GM21825 (cell line): ENCODE data around the gene KRTAP10-9.
"Not testable (repeated sequence)": the region's sequence is repeated elsewhere in the genome, so short reads cannot be mapped to it uniquely, and the experiment has no call there.

Source experiments
- ATAC-seq: cut with Tn5 transposase; IDR thresholded peaks from one replicate; pipeline ENCODE4 v1.9.1; 2021; ENCODE audit warnings: mild to moderate bottlenecking, moderate library complexity; ENCODE audit not compliant: unreplicated experiment

Gene KRTAP10-9

DNA sequence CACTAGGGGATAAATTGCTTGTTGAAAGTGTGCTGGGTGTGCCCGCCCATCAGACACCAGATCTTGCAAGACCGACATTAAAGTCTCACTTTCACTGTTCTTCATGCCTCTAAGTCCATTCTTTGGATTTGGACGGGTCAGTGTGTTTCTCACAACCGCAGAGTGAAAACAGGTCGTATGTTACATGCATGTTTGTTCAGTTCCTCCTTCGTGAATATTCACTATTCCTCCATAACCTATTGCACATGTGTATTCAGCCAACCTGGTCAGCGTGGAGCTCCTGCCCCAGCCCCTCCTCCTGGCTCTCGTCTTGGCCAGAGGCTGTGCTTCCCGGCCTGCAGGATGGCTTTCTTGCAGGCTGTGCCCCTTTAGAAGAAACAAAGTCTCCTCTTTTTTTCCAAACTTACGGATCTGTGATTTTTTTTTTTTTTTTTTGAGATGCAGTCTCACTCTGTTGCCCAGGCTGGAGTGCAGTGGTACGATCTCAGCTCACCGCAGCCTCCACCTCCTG, 32.4 kb upstream of the KRTAP10-9 start:
- no peak for ATAC-seq

DNA sequence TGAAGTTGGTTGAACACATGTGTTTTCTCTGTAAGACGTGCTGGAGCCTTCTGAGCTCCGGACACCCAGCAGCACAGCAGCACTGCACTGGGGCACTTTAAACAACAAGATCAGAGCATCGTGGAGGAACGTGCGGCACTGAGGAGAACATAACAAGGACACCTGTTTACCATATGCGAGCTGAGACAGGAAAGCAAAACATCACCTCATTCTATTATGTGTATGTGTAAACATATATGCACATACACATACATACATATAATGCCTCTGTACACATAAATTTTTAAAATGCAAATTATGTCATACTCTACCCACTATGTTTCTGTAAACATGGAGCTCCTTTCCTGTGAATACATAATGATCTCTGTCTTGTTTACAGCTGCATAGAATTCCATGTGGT, 31.4 kb upstream of the KRTAP10-9 start:
- no peak for ATAC-seq

DNA sequence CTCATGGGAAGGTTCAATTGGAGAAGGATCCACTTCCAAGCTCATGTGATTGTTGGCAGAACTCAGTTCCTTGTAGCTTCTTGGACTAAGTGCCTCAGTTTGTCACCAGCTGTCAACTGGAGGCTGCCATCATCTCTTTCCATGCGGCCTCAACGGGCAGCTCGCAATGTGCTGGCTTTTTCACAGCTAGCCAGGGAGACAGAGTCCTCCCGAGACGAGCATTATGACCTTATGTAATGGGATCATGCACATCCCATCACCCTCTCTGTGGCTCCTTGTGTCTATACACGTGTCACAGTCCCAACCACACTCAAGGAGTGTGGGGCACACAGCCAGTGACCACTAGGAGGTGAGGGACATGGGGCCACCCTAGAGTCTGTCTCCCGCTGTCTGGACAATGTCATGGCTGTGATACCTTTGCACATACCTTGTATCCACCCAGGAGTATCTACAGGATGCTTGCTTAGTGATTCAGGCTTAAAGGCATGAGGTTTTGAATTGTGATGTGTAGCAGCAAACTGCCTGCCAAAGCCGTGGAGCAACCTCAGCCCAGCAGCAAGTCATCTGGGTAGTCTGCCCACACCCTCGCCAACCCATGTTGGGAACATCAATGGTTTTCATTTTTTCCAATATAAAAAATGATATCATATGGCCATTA, 30.7 kb upstream of the KRTAP10-9 start:
- ATAC-seq: no peak

DNA sequence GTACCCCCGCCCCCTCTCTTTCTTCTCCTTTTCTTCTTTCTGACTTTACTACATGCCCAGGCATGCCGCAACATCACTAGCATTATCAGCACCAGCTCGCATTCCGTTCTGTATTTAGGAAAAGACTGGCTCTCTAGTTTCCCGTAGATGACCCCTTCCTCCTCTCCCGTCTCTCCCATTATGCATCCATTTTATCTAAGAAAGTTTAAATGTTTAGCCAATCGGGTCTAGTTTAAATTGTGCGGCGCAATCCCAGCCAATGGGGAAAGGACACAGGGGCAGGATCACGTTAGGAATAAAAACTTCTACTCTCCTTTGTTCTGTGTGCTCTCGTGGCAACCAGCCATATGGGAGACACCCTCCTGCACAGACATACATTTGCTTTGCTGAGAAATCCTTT, 28.8 kb upstream of the KRTAP10-9 start:
- no peak for ATAC-seq

DNA sequence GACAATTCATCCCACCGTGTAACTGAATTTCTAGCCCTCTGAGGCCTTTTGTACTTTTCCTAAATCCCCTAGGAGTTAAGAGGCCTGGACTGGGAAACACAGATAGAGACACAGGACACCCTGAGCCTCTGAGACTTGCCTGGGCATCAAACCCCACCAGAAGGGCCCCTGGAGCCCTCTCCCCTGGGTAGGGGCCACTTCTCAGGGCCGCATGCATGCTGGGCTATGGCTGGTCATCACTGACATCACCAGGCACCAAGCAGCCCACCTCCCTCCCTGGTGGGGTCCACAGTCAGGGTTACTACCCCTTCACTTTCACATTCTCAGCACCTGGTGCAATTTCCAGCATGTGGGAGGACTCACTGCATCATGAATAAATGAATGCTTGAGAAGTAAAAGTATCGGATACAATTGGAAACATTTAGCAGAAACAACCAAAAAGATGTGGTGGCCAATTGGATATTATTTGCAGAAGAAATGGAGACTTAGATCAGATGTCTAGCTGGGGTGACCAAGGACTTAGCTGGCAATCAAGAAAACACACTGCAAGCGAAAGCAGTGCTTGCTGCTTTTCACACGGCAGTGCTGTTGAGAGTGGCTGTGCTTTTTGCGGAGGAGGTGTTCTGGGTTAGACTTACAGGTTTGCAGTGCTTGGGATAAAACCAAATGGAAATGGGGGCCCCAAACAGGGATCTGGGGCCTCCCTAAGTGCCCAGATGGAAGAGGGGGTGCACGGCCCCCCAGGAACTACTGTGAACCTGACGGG, 27.4 kb upstream of the KRTAP10-9 start:
- ATAC-seq: no peak

DNA sequence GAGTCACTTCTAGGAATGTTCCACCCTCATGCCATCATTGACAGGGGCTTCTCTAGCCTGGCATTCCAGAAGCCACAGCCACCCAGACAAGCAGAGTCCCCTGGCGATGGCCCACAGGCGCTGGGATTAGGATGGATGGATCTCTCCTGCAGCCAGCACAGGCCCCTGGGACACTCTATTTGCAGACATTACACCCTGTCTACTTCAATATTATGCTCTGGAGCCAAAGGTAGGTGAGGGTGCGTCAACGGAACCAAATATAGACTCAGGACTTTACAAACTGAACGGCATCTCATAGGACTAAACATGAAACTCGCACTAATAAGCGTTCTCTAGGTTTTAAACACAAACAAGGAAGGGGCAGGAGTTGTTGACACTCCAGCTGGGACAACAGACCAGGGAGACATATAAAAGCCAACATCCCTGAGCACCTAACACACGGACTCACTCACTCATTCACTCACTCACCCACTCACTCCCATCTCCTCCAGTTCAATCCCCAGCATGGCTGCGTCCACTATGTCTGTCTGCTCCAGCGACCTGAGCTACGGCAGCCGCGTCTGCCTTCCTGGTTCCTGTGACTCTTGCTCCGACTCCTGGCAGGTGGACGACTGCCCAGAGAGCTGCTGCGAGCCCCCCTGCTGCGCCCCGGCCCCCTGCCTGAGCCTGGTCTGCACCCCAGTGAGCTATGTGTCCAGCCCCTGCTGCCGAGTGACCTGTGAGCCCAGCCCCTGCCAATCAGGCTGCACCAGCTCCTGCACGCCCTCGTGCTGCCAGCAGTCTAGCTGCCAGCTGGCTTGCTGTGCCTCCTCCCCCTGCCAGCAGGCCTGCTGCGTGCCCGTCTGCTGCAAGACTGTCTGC, 26.5 kb upstream of the KRTAP10-9 start, which contains the start of gene KRTAP10-7:
Gene KRTAP10-7 (plus strand): TSS at position 480 of the 861 bp plus-strand sequence. CDS start 25 bp downstream, at position 505.
- ATAC-seq: not testable (repeated sequence)

DNA sequence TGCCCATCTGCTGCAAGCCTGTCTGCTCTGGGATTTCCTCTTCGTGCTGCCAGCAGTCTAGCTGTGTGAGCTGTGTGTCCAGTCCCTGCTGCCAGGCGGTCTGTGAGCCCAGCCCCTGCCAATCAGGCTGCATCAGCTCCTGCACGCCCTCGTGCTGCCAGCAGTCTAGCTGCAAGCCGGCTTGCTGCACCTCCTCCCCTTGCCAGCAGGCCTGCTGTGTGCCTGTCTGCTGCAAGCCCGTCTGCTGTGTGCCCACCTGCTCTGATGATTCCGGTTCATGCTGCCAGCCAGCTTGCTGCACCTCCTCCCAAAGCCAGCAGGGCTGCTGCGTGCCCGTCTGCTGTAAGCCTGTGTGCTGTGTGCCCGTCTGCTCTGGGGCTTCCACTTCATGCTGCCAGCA, 25.8 kb upstream of the KRTAP10-9 start:
- not testable (repeated sequence) for ATAC-seq

DNA sequence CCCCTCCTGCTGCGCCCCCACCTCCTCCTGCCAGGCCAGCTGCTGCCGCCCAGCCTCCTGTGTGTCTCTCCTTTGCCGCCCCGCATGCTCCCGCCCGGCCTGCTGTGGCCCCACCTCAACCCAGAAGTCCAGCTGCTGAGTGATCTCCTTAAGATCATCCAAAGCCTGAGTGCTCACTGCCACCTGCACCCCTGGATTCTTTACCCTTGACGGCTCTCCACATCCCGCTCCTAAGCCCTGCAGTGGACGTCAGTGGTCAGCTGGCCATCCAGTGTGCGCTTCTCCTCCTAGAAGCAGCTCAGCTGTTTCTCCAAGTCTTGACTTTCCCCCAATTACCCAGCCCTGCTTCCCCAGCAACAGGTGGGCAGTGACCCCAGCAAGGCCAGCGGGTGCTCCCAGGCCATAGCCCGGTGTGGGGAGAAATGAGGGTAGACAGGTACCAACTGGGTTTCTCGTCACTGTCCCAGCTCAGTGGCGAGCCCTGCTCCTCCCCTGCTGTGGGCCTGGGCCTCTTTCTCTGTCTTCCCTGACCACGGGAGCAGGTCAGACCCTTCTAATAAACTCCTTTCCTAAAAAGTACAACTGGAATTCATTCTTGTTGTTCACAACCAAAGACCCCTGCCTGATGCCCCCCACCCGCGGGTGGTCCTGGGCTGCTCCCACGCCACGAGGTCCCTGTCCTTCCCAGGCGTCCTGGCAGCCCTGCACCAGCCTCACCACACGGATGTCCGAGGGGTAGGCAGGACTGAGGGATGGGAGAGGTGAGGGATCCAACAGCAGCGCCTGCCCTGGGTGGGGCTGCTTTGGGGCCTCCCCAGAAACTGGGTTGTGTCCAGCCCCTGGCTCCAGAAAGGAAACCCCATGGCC, 25.1 kb upstream of the KRTAP10-9 start:
- ATAC-seq: no peak

DNA sequence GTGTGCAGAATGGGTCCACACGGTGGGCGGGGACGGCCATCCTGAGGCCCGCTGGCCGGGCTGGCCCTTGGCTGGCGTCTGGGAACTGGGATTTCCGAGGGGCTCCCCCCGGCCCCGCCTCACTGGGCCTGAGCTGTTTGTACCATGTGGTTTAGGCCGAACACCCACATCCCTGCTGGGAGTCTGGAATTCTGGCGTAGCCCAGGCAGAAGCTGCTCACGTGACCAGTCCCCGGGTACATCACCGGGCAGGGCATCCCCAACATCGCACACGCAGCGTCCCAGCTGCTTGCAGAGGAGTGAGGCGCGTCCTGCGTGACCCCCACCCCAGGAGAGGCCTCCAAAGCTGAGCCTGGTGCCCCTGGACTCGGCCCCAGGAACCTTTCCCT, 24.4 kb upstream of the KRTAP10-9 start:
- no peak for ATAC-seq

DNA sequence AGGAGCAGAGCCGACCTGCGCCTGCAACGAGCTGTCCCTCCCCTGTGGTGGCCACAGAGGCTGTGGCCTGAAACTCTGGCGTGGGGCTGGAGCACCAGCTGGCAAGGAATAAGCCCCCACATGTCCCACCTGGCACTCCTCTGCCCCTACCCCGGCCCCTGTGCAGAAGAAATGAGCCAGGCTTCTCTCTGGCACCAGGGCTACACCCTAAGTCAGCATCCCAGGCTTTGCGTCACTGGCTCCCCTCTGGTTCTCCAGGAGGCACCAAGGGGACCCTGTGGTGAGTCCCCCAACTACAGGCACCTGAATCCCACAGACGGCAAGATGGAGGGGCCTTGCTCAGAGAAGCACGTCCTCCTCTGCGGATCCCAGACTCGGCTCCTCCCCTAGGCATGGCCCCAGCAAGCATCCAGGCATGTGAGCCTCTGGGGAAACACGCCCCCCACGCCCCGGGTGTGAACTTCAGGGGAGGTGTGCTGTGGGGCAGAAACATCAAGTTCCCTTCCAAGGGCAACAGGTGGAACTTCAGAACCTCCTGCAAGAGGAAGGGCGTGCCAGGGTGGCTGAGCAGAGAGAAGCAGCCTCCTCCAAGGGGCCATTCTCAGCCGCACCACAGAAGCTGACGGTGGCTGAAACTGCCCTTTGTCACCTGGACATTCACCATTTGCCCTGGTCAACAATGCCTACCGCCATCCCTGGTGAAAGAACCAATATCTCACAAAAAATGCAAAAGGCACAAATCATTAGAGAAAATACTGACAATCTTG, 23.6 kb upstream of the KRTAP10-9 start:
- ATAC-seq: no peak

DNA sequence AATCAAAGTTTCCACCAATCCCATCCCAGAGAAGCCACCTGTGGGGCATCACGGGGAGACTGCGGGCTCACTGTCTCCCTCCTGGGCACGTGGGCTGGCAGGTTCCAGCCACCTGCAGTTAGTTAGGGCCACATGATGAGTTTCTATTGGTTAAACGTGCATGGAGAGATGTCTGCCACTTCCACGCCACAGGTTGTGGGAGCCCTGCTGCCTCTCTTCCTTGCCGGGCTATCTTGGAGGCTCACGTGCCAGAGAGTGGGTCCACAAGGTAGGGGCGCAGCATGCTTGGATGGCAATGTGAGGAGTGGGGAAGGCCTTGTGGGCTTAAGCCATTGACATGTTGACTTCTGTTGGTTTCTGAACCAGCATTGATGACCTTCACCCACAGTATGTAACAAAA, 23.0 kb upstream of the KRTAP10-9 start:
- ATAC-seq: no peak

DNA sequence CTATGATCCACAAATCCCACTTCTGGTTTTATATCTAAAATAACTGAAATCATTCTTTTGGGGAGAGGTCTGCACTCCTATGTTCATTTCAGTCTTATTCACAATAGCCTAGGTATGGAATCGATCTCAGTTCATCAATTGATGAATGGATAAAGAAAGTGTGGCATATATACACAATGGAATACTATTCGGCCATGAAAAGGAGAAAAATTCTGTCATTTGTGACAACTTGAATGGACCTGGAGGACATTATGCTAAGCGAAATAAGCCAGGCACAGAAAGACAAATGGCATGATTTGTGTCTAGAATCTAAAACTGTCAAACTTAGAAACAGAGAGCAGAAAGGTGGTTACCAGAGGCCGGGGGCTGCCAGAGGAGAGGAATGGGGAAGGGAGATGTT, 20.4 kb upstream of the KRTAP10-9 start:
- ATAC-seq: no peak

DNA sequence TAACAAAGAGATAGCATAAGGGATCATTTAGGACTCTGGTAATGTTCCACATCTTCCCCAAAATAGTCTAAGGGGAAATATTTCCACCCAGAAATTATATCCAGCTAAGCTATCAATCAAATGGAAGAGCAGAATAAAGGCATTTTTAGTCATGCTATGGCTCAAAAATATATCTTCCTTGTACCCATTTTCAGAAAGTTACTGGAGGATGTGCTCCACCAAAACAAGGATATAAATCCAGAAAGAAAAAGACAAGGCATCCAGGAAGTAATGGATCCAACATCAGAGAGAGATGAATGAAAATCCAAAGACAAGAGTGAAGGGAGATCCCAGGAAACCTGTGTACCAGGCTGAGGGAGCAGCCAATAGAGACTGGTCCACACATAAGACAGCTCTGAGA, 17.7 kb upstream of the KRTAP10-9 start:
- no peak for ATAC-seq

DNA sequence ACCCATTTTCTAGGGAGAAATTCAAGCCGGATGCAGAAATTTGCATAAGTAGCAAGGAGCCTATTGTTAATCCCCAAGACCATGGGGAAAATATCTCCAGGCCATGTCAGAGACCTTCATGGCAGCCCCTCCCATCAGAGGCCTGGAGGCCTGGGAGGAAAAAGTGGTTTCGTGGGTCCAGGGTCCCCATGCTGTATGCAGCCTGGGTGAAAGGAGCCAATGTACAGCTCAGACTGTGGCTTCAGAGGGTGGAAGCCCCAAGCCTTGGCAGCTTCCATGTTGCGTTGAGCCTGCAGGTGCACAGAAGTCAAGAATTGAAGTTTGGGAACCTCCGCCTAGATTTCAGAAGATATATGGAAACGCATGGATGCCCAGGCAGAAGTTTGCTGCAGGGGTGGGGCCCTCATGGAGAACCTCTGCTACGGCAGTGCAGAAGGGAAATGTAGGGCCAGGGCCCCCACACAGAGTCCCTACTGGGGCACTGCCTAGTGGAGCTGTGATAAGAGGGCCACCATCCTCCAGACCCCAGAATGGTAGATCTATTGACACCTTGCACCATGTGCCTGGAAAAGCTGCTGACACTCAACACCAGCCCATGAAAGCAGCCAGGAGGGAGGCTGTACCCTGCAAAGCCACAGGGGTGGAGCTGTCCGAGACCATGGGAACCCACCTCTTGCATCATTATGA, 16.6 kb upstream of the KRTAP10-9 start:
- ATAC-seq: not testable (repeated sequence)

DNA sequence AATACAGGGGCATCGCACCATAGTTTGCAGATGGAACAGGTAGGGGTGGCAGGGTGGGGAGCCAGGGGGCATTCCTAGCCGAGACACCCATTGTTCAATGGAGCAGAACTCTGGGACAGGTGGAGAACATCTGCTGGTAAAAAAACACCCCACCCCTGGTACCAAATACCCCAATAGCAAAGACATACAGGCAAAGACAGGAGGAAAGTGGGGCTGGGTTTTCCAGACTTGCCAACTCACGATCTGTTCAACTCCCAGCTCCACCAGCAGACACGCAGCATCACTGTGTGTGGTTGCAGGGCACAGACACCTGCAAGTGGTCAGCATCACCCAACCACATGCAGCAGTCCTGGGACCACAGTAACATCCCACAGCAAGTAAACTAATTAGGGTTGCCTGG, 15.3 kb upstream of the KRTAP10-9 start:
- no peak for ATAC-seq

DNA sequence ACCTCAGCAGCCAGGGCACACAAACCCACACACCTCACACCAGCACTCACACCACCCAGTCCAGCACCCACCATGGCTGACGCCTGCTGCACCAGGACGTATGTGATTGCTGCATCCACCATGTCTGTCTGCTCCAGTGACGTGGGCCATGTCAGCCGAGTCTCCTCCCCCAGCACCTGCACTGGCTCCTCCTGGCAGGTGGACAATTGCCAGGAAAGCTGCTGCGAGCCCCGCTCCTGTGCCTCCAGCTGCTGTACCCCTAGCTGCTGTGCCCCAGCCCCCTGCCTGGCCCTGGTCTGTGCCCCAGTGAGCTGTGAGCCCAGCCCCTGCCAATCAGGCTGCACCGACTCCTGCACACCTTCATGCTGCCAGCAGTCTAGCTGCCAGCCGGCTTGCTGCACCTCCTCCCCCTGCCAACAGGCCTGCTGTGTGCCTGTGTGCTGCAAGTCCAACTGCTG, 14.8 kb upstream of the KRTAP10-9 start, which contains the start of gene KRTAP10-8:
Gene KRTAP10-8 (plus strand): TSS at position 51 of the 458 bp plus-strand sequence. CDS start 22 bp downstream, at position 73.
- no peak for ATAC-seq

DNA sequence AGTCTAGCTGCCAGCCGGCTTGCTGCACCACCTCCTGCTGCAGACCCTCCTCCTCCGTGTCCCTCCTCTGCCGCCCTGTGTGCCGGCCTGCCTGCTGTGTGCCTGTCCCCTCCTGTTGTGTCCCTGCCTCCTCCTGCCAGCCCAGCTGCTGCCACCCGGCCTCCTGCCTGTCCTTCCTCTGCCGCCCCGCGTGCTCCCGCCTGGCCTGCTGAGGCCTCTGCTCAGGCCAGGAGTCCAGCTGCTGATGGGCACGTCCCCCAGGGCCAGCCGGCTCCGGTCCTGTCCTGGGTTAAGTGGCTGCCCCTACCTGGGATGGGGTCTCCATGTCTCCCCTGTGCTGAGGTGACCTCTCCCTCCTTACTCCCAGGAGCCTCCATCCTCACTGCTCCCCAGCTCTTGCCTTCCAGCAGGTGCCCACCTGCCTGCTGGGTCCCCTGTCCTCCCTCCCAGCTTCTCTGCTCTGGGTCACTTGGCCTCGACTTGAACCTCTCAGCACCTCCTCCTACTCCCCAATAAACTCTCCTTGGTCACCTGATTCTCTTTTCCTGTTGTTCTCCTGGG, 14.1 kb upstream of the KRTAP10-9 start:
- no peak for ATAC-seq

DNA sequence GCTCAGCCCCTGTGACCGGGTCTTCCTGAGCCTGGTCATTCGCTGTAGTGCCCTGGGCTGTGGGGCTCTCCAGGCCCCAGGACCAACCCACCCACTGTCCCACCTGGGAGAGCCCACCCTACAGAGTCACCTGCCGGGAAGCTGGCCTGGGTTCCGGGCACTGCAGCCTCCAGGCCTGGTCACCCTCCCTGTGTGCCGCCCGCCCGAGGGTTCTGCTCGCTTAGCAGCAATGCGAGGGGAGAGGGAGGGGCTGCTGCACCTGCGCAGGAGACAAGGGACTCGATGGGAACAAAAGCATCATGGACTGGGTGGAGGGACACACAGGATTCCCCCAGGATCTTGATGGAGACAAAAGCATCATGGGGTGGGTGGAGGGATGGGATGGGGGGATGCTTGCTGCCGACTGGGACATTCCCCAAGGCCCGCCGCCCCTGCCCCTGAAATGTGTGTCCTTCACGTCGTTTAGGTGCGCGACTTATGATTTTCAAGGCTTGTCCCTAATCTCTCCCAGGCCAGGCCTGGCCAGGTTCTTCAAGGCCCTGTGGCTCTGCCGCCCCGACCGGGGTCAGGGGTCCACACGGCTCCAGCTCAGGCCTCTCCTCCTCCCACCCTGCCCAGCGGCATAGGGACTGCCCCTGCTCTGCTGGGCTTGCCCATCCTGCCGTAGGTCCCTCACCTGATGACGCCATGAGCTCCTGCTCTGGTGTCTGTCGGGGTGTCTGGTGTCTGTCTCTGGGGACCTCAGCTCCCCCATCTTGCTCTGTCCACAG, 13.3 kb upstream of the KRTAP10-9 start:
- ATAC-seq: no peak
